Left cardiac atrium (tissue), 4 donors: ENCODE measurements around the gene ITGB3BP. TPM values are rescaled to one million over a fixed set of nuclear protein-coding genes. Genes with fewer than 3 reads are reported as not detected.
"Not testable (repeated sequence)": the region's sequence is repeated elsewhere in the genome, so short reads cannot be mapped to it uniquely, and the experiment has no call there.

Experiments
- ATAC-seq, 2 donors: fragments of 200-7000 bp; cut with Tn5 transposase; one replicate each; pipeline ENCODE4 v1.9.1; 2020; ENCODE audit warnings: mild to moderate bottlenecking in 2 of 2, moderate library complexity in 2 of 2
- DNase-seq: peaks from one replicate; pipeline ENCODE4 v3.0.0-alpha.2; 2020
- intact Hi-C, 2 donors: fragments of 100-400 bp; cut with DNase I; formaldehyde crosslinking; loops; one replicate each; pipeline versions ENCODE4 v1.14.1 to v1.15.1; 2022 to 2023
- total RNA-seq, 2 donors: library from RNA; stranded (reverse); fragmentation: NEBNext Ultra II Directional; extraction: Animal tissue kit (Norgen Biotek cat#: 25700); gene quantifications; one replicate each; pipeline ENCODE4 v1.2.1, GENCODE V29; 2021
- donor health status: DM: no; HTN: yes; CAD: no.
- donor health status: DM: no; HTN: yes; CAD: no; lungs with severe emphysema.
- donor health status: DM: yes; HTN: yes; CAD: no.
- donor health status: Dilated cardiomyopathy.

The ITGB3BP gene
- total RNA-seq, 2 donors from 2014 or later = 6.4 to 8.3 TPM

DNA sequence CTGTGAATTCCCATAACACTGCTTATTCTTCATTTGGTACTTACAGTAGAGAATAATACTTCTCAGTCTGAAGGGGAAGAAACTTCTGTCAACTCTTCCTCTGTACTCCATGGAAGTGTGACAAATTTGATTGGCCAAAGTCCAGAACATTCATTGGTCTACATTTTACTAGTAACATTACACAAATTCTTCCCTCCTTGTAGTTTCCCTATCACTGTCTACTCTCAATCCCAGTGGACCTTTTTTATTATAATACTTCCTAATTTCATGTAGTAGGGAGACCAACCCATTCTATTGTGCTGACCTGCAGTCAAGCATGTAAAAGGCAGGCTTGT, 80.9 kb downstream of the ITGB3BP start:
- DNase-seq (no peak), ATAC-seq (no peak)
- intact Hi-C loops = loop anchor here in 1 of 2 donors (5.0 kb wide), 1 partner anchor 600 kb away; no protein-coding TSS in a partner anchor

DNA sequence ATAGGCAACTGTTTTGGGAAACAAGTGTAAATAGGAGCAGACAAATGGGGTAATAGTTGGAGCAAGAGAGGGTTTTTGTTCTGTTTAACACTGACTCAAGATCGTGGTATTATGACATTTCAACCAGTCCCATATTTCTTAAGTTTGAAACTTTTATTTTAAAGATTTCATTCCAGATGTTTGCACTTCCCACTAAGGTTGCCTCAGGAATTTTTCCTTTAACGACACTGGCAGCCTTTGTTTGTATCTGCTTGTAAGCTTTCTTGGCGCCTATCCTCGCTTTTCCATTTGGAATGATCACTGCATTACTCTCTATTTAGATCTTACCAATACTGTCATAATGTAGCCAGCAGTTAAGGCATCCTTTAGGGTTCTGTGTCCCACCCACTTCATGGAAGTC, 87.9 kb downstream of the ITGB3BP start:
- intact Hi-C loops = no loop called here
- ATAC-seq = no peak
- DNase-seq = no peak

DNA sequence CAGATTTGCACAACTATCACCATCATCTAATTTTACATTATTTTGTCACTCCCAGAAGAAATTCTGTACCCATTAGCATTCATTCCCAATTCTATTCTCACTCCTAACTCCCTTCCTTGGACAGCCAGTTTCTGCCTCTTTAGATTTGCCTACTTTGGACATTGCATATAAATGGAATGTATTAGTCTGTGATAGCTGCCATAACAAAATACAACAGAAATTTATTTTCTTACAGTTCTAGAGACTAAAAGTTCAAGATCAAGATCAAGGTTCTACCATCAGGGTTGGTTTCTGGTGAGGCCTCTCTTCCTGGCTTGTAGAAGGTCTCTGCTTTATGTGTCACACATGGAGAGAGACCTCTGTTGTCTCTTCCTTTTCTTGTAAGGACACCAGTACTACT, 93.7 kb downstream of the ITGB3BP start:
- ATAC-seq (no peak), DNase-seq (no peak)
- intact Hi-C loops = no loop called here

DNA sequence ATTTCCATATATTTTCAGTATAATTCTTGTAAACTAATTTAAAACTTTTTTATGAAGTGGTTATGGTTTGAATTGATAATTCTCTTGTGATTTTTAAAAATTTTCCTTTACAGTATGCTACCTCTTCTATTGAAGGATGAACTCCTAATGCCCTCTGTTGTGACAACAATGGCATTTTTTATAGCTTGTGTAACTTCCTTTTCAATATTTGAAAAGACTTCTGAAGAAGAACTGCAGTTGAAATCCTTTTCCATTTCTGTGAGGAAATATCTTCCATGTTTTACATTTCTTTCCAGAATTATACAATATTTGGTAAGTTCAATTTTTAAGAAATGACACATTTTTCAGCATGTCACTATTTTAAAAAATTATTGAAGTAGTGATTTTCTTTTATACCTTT, 94.2 kb downstream of the ITGB3BP start:
- intact Hi-C loops = no loop called here
- no peak for DNase-seq
- no peak for ATAC-seq

DNA sequence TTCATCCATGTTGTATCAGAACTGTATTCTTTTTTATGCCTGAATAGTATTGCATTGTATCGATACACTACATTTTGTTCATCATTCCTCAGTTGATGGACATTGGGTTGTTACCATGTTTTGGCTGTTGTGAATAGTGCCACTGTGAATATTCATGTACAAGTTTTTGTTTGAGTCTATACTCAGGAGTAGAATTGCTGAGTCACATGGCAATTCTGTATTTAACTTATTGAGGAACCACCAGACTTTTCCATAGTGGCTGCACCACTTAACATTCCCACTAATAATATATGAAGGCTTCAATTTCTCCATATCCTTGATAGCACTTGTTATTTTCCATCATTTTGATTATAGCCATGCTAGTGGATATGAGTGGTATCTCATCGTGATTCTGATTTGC, 99.4 kb downstream of the ITGB3BP start:
- intact Hi-C loops = no loop called here
- DNase-seq (no peak), ATAC-seq (no peak)

DNA sequence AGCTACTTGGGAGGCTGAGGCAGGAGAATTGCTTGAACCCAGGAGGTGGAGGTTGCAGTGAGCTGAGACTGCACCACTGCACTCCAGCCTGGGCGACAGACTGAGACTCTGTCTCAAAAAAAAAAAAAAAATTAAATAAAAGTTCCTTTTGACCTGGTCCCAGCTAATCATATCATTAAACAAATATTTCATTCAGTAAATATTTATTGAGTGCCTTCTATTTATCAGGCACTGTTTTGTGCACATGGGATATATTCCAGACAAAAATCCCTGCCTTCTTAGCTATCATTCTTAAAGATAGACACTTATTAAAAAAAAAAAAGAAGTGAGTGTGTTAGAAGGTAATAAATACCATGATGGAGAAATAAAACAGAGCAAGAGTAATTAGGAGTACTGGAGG, 102.3 kb downstream of the ITGB3BP start:
- DNase-seq, intact Hi-C loops, ATAC-seq: not testable (repeated sequence)

DNA sequence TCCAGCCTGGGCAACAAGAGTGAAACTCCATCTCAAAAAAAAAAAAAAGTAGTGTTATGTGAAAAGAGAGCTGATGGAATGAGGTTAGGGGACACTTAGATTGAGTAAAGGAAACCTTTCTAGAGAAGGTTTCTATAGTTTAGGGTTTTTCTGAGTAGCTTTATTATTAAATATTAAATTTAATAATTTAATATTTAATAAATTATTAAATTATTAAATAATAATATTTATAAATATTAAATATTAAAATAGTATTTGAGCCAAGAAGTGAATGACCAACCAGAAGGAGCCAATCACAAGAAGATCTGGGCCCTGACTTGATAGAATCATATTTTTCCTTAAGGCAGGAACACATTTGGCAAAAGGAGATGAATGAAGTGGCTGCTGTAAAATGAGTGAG, 104.9 kb downstream of the ITGB3BP start:
- ATAC-seq (no peak), DNase-seq (no peak)
- intact Hi-C loops = no loop called here

DNA sequence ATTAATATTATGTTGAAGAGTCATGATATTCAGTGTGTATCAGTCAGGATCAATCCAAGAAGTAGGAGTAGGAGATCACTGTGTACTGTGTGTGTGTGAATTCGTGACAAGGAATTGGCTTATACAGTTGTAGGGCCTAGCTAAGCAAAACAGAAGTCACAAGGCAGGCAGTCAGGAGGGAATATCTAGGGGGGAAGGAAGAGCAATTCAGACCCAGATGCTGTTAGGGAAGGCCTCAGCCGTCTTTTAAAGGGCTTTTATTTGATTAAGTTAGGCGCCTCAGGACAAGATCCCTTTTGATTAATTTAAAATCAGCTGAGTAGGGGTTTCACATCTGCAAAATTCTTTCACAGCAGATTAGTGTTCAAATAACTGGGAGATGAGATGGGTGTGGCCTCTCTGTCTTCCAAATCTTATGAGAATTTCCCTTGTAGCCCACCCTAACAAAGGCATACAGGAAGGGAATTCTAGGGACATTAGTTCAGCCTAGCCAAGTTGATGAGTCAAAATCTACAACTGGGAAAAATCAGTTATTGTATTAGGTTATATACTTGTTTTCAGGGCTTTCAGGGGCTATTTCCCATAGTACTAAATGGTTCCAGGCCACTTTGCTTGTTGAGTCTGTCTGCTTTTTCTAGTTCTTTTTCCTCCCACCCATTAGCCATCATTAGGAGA, 108.2 kb downstream of the ITGB3BP start:
- intact Hi-C loops = no loop called here
- ATAC-seq = no peak
- no peak for DNase-seq

DNA sequence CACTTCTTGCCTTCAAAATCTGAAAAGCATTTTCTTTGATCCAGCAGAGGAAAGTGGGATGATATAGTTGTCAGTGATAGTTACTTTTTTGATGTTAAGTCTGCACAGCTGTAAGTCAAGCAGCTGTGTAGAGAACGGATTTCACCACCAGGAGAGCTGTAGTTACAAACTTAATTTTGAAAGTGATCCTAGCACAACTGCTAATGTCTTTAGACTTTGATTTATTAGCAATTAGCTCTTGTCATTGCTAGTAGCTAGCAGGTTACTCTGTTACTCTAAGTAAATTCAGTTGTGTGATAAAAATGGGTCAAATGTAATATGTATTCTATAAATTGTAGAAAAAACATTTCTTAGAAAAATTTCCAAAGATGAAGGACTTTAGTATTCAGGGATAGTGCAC, 109.6 kb downstream of the ITGB3BP start:
- DNase-seq = no peak
- intact Hi-C loops = no loop called here
- no peak for ATAC-seq

DNA sequence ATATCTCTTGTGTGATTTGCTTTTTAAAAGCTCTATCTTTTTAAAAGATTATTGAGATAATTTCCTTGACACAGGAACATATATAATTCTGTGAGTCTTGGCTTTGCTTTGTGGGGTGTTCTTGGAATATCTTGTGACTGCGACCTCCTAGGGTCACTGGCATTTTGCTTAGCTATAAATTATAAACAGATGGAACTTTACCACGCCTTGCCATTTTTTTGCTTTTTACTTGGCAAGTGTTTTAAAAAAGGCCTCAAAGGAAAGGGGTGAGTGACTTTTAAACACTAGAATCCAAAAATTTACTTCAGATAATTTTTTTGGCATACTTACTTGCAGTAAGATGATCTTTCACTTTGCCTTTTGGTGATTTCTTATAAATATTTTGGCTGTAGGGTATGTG, 112.0 kb downstream of the ITGB3BP start:
- DNase-seq (no peak), ATAC-seq (no peak)
- intact Hi-C loops = no loop called here

DNA sequence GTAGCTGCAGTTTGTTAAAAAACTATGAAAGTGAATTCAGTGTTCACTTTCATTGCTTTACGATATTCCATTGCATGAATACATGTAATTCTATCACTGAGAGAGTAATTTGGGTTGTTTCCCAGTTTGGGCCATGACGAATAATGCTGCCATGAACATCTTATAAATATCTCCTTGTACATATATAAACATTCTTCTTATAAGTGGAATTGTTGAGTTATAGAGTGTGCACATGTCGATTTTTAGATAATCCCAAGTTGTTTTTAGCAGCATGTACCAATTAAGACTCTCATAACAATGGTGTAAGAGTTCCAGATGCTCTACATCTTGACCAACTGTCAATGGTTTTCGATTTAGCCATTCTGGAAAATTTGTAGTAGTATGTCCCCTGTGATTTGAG, 114.7 kb downstream of the ITGB3BP start:
- ATAC-seq (no peak), DNase-seq (no peak)
- intact Hi-C loops = no loop called here

DNA sequence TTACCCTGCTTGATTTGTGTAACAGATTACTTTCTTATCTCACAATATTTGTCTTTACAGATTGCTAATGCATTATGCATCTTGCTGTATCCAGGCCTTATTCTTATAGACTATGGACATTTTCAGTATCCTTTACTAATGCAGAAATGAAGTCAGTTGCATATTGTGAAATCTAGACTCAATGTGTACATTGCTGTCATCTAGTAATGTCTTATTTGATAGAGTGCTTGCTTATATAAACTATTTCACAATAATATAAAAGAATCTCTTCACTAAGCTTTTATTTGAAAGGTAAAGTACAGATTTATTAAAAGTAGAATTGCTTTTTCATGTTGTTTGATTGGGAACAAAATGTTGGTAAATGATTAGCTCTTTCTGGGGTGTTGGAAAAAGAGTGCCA, 116.0 kb downstream of the ITGB3BP start:
- DNase-seq (no peak), ATAC-seq (no peak)
- intact Hi-C loops = no loop called here

DNA sequence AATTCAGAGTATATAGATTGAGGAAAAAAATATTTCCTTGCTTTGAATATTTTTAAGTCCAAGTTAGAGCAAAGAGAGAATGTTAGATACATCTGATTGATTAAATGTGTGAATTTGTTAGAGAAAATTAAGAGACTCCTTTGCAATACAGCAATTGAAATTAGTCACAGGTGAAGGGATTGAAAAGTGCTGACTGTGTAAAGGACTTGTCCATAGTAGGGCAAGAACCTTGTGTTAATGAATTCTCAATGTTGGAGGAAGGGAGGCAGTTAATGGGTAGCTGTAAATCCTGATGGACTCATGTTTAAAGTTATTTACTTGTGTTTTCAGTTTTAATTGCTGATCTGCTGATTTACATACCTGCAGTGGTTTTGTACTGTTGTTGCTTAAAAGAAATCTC, 117.0 kb downstream of the ITGB3BP start:
- no peak for ATAC-seq

DNA sequence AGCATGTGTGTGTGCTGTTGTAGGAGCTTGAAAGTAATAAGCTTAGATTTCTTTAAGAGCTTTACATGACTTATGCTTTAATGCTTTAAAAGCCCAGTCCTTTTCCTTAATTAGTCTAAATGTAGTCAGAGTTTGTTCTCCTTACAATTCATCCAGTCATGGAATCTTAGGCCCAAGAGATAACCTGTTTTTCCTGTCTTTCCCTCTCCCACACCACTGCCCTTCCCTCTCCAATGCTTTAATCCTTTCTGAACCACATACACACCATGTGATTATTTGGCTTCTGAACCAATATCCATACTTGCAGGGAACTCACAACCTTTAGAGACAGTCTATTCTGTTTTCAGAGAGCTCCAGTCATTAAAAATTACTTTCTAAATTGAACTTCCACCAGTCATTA, 118.0 kb downstream of the ITGB3BP start:
- DNase-seq (no peak), ATAC-seq (no peak)
- intact Hi-C loops = no loop called here

More for the DNA sequence above, 117.0 kb downstream of the ITGB3BP start:
- intact Hi-C loops = no loop called here
- DNase-seq = no peak

DNA sequence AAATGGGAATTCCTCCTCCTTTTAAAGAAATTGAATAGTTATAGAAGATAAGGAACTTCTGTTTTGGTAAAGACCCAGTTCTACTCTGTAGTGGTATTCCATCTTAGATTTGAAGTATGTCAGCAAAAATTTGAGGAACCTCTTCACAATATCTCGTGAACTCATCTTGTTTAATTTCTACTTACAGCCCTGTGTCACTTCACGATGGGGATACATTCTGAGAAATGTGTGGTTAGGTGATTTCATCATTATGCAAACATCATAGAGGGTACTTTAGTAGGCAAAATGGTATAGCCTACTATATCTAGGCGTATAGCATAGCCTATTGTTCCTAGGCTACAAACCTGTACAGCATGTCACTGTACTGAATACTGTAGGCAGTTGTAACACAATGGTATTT, 119.6 kb downstream of the ITGB3BP start:
- no peak for DNase-seq
- intact Hi-C loops = no loop called here

DNA sequence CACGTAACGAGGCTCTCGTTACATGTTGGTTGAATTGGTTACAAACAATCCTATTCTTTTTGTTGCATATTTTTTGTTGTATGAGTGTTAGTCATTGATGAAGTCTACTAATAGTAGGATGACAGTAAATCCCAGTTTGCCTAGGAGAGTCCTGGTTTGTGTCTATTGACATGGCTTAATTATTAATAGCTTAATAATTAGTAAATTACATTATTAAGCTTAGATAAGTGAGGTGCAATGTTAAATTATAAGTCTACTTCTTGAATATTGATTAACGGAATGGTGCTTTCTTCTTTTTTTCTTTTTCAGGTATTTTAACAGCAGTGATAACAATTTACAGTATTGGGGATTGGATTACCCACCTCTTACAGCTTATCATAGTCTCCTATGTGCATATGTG, 121.1 kb downstream of the ITGB3BP start:
- ATAC-seq = no peak
- no peak for DNase-seq
- intact Hi-C loops = no loop called here

More for the DNA sequence above, 119.6 kb downstream of the ITGB3BP start:
- ATAC-seq = no peak

Other genes with a start within 250 kb of the ITGB3BP start
- gene FOXD3, start 200.7 kb downstream of the ITGB3BP start, total RNA-seq = under 1 TPM; 0.18 to 0.68 TPM
- 1 to 10 TPM; 4.4 to 6.4 TPM for gene ALG6, start 155.6 kb downstream of the ITGB3BP start, total RNA-seq
- 10 to 100 TPM in 1 of 2 donors, 1 to 10 TPM in 1; 6.1 to 10.5 TPM for gene EFCAB7, start 300 bp upstream of the ITGB3BP start, total RNA-seq
- gene PGM1, start 70.2 kb upstream of the ITGB3BP start, total RNA-seq = 100 to 1,000 TPM; 150 to 180 TPM